Fibroblast of the aortic adventitia (primary cell): ENCODE data around the gene FAM161B. TPM values are rescaled to one million over a fixed set of nuclear protein-coding genes. Genes with fewer than 3 reads are reported as not detected.
"Not testable (repeated sequence)": the region's sequence is repeated elsewhere in the genome, so short reads cannot be mapped to it uniquely, and the experiment has no call there.

Experiments
- DNase-seq: peaks from one replicate; pipeline ENCODE4 v3.0.0-alpha.2; 2010; ENCODE audit warnings: low read depth
- H3K4me3 ChIP-seq: 2 replicates; pipeline ENCODE4 v1.5.1; 2011; ENCODE audit warnings: low read depth, mild to moderate bottlenecking, control low read depth, low read length, moderate library complexity
- total RNA-seq: library from RNA; depleted of rRNA; stranded (reverse); fragments of >200 nt; gene quantifications from 2 replicates; pipeline ENCODE4 v1.2.3, GENCODE V29; 2012; ENCODE audit warnings: low replicate concordance
- TF ChIP-seq, protein P1 (sequence below): IDR thresholded peaks from 2 replicates; pipeline ENCODE4 v1.5.1; 2011; ENCODE audit warnings: mild to moderate bottlenecking, low read length, control low read depth, inconsistent platforms; ENCODE audit not compliant: insufficient read depth

The FAM161B gene, protein sequence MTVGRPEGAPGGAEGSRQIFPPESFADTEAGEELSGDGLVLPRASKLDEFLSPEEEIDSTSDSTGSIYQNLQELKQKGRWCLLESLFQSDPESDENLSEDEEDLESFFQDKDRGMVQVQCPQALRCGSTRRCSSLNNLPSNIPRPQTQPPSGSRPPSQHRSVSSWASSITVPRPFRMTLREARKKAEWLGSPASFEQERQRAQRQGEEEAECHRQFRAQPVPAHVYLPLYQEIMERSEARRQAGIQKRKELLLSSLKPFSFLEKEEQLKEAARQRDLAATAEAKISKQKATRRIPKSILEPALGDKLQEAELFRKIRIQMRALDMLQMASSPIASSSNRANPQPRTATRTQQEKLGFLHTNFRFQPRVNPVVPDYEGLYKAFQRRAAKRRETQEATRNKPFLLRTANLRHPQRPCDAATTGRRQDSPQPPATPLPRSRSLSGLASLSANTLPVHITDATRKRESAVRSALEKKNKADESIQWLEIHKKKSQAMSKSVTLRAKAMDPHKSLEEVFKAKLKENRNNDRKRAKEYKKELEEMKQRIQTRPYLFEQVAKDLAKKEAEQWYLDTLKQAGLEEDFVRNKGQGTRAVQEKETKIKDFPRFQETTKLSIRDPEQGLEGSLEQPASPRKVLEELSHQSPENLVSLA
- 2.3 and 3.1 TPM in 2 replicates for total RNA-seq

DNA sequence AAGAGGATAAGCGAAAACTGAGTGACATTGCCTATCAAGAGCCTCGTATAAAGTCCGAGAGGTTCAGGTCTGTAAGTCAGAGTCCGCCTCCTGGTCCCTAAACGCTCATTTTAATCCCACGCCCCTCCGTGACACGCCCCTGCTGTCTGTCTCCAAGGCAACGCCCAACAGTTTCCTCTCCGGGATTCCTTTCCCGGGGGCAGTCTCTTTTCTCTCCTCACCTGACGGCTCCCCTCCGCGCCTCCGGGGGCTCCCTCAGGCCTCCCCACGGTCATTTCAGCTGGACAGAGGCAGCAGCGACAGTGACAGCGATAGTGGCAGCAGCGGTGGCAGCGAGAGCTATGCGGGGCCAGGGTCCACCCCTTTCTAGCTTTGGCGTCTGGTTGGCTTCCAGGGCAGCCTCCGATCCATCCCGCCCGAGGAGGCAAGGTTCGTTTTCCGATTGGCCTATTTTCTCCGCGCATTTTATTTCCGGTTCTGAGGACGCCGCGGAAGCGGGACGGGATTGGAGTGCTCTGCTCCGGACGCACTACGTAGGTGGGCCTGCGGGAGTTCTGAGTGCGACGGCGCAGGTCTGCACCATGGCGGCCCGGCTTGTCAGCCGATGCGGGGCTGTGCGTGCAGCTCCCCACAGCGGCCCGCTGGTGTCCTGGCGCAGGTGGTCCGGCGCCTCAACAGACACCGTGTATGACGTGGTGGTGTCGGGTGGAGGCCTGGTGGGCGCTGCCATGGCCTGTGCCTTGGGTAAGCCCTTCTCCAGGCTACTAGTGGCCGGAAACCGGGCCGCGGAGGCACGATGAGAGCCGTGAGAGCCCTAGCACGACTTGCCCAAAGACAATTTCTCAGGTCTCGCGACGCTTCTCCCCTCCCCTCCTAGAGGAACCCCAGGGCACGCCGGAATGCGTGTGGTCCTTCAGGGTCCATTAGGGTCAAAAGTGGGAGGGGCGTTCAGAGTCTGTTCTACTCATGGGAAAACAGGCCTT is at the start of gene FAM161B, which contains the start of gene COQ6:
Gene FAM161B, minus strand, starts transcription at position 343 of the 983 bp plus-strand sequence. Its CDS starts 68 bp downstream, at position 275.
Gene COQ6, plus strand, starts transcription at position 551 of the 983 bp plus-strand sequence. Its CDS starts 31 bp downstream, at position 582.
- TF ChIP-seq, protein P1, sequence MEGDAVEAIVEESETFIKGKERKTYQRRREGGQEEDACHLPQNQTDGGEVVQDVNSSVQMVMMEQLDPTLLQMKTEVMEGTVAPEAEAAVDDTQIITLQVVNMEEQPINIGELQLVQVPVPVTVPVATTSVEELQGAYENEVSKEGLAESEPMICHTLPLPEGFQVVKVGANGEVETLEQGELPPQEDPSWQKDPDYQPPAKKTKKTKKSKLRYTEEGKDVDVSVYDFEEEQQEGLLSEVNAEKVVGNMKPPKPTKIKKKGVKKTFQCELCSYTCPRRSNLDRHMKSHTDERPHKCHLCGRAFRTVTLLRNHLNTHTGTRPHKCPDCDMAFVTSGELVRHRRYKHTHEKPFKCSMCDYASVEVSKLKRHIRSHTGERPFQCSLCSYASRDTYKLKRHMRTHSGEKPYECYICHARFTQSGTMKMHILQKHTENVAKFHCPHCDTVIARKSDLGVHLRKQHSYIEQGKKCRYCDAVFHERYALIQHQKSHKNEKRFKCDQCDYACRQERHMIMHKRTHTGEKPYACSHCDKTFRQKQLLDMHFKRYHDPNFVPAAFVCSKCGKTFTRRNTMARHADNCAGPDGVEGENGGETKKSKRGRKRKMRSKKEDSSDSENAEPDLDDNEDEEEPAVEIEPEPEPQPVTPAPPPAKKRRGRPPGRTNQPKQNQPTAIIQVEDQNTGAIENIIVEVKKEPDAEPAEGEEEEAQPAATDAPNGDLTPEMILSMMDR: peak; percentile 4
- H3K4me3 ChIP-seq: peak within 1 kb of the TSS; percentile 97
- peak; percentile 95 for DNase-seq

DNA sequence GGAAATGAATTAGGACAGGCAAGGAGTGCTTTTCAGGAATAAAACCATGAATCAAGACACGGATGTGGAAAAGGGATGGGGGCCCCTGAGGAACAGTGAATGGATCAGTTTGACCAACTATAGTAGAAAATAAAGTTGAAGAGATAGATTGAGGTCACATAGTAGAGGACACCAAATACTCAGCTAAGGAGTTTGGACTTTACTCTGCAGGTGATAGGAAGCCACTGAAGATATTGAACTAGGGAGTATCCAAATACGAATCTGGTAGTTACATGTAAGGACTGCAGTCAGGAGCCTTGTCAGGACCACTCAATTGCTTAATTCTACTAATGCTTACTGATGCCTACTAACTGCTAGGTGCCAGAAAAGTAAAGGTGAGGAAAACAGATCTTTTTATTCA is 48.8 kb upstream of the FAM161B start:
- H3K4me3 ChIP-seq: no peak overlapping the region
- no peak for DNase-seq
- TF ChIP-seq, protein P1: no peak

DNA sequence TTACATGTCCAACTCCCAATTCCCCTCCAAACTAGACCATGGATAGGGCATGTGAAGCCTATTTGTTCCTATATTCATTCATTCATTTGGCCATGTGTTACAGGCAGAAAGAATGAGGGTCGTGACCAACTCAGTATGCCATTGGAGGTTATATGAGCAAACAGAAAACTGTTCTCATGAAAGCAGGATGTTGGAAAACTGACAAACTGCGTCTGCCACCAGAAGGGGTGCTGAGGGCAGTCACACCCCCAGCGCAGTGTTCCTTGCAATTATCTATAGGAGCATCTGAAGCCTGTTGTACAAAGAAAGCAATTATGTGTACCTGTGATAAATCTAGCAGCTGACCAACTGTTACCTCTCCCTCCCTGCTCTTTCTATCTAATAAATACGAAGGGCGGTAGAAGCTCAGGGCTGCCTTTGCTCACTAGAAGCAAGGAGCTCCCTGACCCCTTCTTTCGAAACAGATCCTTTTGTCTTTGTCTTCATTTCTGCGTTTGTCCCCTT is 48.1 kb upstream of the FAM161B start:
- TF ChIP-seq, protein P1: no peak
- H3K4me3 ChIP-seq: no peak overlapping the region
- no peak for DNase-seq

DNA sequence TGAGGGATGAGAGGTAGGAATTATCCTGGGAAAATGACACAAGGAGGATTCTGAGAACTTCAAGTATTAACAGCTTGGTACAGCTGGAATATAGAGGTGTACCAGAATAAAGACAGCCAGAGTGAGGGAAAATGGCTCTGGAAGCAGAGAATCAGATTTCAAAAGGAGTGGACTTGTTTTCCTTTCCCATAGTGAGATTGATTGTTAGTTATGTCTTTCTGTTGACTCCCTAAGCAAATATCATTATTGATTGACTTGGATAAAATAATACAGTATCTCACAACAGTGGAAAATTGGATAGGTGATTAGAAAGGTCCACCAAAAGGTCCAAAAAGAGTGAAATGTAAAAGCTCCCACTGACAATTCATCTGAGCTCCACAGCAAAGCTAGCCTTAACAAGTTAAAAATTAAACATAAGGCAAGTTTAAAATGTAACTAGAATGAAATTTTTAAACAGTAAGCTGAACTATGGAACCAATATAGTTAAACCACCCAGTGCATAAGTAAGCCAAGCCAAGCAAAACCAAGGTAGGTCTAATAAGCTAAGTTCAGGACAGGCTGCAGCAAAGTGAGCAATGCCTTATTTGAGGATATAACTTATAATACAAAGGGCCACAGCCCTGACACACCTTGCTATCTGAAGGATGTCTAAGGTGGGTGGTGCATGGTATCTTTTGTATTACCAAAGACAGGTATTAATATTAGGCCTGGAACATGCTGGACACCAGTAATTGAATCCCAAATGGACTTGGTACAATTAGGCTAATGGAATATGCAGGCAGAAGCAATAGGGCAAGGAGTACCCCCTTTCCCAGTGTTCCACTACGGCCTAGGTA is 47.4 kb upstream of the FAM161B start:
- TF ChIP-seq, protein P1: no peak
- H3K4me3 ChIP-seq: no peak overlapping the region
- no peak for DNase-seq

DNA sequence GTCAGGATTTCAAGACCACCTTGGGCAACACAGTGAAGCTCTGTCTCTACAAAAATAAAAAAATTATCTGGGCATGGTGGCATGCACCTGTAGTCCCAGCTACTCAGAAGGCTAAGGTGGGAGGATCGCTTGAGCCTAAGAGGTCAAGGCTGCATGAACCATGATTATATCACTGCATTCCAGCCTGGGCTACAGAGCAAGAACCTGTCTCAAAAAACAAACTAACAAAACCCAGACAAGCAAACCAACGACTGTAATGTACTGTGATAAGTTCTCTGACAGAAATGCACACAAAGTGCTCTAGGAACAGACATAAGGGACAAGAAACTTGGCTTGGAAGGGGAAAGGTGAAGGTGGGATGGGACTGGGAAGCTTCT is 46.8 kb upstream of the FAM161B start:
- DNase-seq: no peak
- no peak overlapping the region for H3K4me3 ChIP-seq
- TF ChIP-seq, protein P1: no peak

DNA sequence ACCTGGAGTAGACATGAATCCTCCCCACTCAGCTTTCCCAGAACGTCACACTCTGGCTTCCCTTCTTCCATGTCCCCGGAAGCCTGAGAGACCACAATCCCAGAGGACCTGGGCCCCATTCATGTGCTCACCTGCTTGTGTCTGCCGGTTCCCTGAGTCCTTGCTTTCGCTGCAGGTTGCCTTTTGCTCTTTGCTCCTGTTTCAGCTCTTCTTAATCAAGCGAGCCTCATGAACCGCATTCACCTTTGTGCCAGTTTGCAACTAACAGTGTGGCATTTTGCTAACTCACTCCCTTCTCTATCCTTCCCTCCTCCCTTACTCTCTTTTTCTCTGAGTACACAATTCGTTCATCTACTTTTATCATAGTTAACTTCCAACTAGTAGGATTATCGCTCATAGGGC is 46.1 kb upstream of the FAM161B start:
- no peak overlapping the region for H3K4me3 ChIP-seq
- TF ChIP-seq, protein P1: no peak
- no peak for DNase-seq

DNA sequence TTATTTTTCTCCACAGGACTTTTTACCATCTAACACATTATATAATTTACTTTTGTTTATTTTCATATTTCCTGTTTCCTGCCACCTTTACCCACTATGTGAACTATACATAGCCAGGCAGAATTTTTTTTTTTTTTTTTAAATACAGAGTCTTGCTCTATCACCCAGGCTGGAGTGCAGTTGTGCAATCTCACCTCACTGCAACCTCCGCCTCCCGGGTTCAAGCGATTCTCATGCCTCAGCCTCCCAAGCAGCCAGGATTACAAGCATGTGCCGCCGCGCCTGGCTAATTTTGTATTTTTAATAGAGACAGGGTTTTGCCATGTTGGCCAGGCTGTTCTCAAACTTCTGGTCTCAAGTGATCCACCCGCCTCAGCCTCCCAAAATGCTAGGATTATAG is 45.0 kb upstream of the FAM161B start:
- not testable (repeated sequence) for H3K4me3 ChIP-seq, DNase-seq
